Activated T-helper 1 cell treated with Interleukin-2 at 50 U/mL for 16 hours (primary cell): ENCODE measurements around the gene SIVA1.
A peak's percentile ranks its signal among the peaks of the same experiment; 100 is the strongest.

Experiments used
- DNase-seq: peaks from one replicate; pipeline ENCODE4 v3.0.0-alpha.2; 2020; ENCODE audit warnings: low read depth

Gene SIVA1, protein sequence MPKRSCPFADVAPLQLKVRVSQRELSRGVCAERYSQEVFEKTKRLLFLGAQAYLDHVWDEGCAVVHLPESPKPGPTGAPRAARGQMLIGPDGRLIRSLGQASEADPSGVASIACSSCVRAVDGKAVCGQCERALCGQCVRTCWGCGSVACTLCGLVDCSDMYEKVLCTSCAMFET

DNA sequence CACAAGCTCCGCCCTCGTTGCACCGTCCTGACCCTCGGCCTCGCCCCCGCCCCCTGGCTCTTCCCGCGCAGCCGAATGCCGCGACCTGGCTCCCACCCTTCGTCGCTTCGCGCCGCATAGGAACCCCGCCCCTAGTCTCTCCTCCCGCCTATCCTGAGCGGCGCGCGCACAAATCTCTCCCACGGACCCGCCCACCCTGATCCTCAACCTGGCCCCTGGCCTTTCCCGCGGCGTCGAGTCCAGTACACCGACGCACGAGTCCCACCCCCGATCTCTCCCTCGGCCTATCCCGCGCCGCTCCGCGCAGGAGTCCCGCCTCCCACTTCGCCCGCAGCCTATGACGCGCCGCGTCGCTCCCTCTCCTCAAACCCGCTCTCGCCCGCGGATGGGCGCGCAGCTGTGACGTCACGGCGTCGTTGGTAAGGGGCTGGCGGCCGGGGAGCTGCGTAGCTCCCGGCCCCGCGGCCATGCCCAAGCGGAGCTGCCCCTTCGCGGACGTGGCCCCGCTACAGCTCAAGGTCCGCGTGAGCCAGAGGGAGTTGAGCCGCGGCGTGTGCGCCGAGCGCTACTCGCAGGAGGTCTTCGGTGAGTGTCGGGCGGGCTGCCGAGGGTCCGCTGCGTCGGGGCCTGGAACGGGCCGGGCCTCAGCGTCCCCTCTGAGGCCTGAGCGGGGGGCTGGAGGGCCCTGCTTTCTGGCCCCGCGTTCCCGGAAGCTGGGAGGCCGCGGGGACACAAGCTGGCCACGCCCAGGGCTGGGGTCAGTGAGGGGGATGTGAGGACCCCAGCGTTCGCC, at the start of gene SIVA1:
TSS of gene SIVA1 (plus strand) at position 413 of the 793 bp plus-strand sequence. CDS start at position 468, 55 bp downstream.
- DNase-seq: peak; percentile 99

GRCh38 chr14:104703269-104703668, 49.7 kb upstream of the SIVA1 start:
- no peak for DNase-seq

GRCh38 chr14:104704252-104704651, 48.7 kb upstream of the SIVA1 start:
- no peak for DNase-seq

GRCh38 chr14:104705340-104706047, 47.5 kb upstream of the SIVA1 start:
- DNase-seq: no peak

GRCh38 chr14:104706733-104707607, 46.0 kb upstream of the SIVA1 start:
- no peak for DNase-seq

GRCh38 chr14:104707608-104708595, 45.0 kb upstream of the SIVA1 start:
- DNase-seq: no peak

DNA sequence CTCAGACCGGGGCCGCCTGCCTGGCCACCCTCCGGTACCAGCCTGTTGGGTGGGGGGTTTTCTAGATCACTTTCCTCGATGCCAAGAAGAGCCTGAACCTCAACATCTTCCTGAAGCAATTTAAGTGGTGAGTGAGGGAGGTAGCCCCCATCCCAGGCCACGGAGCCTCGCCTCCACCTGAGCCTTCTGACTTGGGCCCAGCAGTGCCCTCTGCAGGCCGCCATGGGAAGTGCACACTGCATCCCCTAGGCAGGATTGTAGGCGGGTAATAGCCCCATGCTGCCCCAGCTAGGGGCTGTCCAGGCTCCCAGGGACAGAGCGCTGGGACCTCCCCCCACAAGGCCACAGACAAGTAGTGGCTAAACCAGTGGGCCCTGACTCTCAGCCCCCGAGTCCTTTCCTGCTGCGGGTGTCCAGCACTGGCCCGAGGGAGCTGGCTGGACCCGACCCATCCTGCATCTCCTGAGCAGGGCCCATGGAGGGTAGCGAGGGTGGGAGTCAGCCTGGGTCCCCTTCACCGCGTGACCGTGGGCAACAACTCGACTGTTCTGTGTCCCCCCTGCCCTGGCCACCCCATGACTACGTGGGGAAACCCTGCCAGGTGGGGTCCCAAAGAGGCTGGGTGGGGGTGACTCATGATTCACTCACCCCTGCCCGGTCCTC, 44.2 kb upstream of the SIVA1 start:
- peak; percentile 57 for DNase-seq

DNA sequence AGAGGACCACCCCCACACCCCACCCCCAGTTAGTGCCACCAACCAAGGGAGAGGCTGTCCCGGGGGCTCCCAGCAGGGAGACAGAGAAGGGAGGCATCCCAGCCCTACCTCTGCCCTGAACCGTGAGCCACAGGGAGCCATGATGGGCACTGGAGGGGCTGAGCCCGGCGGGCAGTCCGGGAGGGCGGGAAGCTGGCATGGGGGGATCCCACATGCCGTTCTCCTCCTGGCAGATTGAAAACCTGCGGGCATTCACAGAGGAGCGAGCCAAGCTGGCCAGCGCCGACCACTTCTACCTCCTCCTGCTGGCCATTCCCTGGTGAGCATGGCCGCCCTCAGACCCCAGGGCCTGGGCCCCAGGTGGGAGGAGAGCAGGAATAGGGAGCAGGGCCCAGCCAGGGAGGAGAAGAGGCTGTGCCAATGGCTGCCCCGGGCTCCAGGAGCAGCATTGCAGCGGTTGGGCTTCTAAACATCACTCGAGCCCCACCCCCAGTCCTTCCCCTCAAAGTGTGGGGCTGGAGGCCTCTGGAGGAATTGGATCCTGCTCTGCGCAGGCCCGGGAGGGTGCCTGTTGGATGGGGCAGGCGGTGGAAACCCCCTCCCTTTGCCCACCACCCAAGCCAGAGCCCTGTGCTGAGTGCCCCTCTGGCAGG, 43.4 kb upstream of the SIVA1 start:
- no peak for DNase-seq

DNA sequence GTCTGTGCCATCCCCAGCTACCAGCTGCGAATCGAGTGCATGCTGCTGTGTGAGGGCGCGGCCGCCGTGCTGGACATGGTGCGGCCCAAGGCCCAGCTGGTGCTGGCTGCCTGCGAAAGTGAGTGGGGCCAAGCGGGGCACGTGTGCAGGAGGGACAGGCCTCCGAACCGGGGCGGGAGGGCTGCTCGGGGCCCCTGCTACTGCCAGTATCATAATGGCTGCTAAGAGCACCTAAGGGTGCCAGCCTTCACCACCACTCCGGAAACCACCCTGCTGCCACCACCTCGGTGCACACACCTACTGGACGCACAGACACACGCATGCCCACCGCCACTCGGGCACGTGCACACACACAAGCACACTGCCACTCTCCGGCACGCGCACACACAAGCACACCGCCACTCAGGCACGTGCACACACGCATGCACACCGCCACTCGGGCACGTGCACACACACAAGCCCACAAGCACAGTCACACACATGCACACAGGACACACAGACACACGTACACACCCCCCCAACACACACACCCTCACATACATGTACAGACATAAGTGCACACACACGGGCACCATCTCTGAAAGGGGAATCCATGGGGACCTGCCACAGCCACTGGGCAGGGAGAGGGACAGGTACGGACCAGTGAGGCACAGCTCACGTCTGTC, 42.7 kb upstream of the SIVA1 start:
- no peak for DNase-seq

DNA sequence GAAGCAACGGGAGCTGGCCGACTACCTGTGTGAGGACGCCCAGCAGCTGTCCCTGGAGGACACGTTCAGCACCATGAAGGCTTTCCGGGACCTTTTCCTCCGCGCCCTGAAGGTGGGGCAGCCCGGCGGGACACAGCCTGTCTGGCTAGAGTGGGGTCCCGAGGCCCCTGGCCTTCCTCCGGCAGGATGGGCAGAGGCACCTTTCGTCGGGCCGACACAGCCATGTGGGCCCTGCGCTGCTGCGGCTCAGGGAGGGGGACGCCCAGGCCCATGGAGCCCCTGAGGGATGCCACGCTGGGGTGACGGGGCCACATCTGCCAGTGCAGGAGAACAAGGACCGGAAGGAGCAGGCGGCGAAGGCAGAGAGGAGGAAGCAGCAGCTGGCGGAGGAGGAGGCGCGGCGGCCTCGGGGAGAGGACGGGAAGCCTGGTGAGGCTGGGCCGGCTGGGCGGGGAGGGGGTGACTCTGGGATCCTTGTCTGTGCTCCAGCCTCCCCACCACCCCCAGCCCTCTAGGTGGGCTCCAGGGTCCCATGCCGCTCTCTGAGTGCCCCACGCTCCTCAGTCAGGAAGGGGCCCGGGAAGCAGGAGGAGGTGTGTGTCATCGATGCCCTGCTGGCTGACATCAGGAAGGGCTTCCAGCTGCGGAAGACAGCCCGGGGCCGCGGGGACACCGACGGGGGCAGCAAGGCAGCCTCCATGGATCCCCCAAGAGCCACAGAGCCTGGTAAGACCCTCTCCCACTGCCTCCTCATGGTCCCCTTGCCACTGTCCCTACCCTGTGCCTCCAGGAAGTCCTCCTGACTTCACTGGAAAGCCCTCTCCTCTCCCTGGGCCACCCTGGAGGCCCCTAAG, 39.8 kb upstream of the SIVA1 start:
- DNase-seq: no peak

DNA sequence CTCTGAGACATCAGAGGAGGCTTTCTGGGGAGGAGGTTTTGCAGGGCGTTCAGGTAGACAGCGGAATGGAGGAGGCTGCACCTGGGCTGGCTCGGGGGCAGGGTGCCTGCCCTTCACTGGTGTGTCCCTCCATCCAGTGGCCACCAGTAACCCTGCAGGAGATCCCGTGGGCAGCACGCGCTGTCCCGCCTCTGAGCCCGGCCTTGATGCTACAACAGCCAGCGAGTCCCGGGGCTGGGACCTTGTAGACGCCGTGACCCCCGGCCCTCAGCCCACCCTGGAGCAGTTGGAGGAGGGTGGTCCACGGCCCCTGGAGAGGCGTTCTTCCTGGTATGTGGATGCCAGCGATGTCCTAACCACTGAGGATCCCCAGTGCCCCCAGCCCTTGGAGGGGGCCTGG, 38.9 kb upstream of the SIVA1 start:
- DNase-seq: no peak

GRCh38 chr14:104714681-104715080, 38.3 kb upstream of the SIVA1 start:
- no peak for DNase-seq

DNA sequence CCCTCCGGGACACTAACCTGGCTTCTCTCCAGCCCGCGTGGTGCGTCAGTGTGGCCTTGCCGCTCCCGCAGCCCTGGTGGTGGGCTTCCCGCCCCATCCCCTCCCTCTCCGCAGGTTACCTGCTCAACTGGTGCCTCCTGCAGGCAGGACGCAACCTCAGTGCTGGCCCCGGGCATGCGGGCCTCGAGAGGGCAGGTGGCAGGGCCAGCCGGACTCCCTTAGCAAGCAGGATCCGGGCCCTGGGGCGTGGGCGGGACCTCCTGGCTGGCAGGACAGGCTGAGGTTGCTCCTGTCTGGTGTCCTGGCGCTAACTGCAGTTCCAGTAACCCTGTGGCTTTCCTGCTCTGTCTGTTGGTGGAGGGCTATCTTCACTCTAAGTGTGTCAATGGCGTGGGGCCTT, 37.5 kb upstream of the SIVA1 start:
- no peak for DNase-seq

- no peak for DNase-seq
These were observed 37.1 kb upstream of the SIVA1 start for GRCh38 chr14:104715871-104716270.

DNA sequence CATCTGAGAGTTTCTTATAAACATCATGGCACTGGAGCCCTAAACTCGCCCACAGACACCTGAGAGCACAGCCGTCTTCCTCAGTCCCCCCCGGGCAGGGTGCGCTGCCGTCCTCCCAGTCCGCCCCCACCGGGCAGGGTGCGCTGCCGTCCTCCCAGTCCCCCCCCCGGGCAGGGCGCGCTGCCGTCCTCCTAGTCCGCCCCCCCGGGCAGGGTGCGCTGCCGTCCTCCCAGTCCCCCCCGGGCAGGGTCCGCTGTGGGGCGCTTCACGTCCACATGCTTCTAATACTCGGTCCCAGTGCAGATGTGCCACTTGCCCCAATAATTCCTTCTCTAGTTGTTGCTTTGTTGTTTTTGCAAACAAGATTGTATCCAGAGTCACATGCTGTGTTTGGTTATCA, 35.8 kb upstream of the SIVA1 start:
- DNase-seq: no peak

- no peak for DNase-seq
These were observed 35.3 kb upstream of the SIVA1 start for GRCh38 chr14:104717646-104718045.

DNA sequence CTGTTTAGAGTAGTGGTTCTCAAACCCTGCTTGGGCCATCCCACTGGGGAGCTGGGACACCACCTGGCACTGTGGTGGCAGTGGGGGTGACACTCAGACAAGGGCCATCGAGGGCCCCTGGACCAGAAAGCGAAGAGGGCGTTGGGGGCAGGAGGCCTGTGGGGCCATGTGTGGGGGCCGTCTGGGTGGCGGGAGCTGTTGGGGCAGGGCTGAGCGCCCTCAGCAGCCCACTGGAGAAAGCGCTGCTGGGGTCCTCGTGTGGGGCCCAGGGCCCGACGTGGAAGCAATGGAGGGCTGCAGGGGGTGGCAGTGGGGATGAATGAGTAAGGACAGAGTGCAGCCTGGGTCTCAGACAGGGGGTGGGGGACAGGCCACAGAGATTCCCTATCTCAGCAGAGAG, 34.8 kb upstream of the SIVA1 start:
- no peak for DNase-seq

DNA sequence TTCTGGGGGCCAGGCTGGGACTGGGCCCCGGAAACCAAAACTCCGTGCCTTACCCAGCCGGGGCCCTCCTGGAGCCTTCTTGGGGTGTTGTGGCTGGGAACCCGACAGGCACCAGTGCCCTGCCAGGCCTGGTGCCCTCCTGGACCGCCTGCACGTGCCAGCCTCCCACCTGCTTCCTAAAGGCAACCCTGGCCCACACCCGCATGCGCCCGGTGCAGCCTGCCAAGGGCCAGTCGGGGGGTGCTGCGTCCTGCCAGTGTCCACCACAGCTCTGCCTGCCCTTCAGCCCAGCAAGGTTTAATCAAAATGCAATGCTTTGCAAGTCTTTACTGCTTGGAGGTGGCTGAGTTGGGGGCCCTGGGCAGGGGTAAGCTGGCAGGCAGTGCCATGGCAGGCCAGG, 34.1 kb upstream of the SIVA1 start:
- DNase-seq: no peak
